Endothelial cell of umbilical vein (primary cell): Measurements from ENCODE around the gene PRELID3B.

ENCODE experiments used
- CTCF ChIP-seq, 2 donors: IDR thresholded peaks; 1 replicate in 1 of 2; 2 replicates in 1 of 2; pipeline ENCODE4 v1.5.1; 2011; ENCODE audit warnings: low read length in 2 of 2, mild to moderate bottlenecking in 2 of 2, moderate library complexity in 2 of 2, control low read depth in 1 of 2, inconsistent platforms in 1 of 2, low read depth in 1 of 2; ENCODE audit not compliant: insufficient read depth in 1 of 2; ENCODE audit errors: extremely low read depth in 1 of 2
- EZH2 ChIP-seq: IDR thresholded peaks from 2 replicates; pipeline ENCODE4 v1.6.1; 2012; ENCODE audit warnings: borderline replicate concordance, low read depth, mild to moderate bottlenecking, moderate library complexity, low read length, inconsistent platforms; ENCODE audit not compliant: severe bottlenecking
- GATA2 ChIP-seq: IDR thresholded peaks from 2 replicates; pipeline ENCODE4 v1.7.0; 2011; ENCODE audit warnings: low read depth, mild to moderate bottlenecking, moderate library complexity, mixed read lengths, low read length; ENCODE audit not compliant: insufficient read length, insufficient read depth
- JUN ChIP-seq: IDR thresholded peaks from 2 replicates; pipeline ENCODE4 v1.6.1; 2011; ENCODE audit warnings: borderline replicate concordance, low read depth; ENCODE audit not compliant: insufficient read length, insufficient read depth
- MAX ChIP-seq: IDR thresholded peaks from 2 replicates; pipeline ENCODE4 v1.6.1; 2011; ENCODE audit not compliant: insufficient read depth, insufficient read length
- MYC ChIP-seq: IDR thresholded peaks from one replicate; pipeline ENCODE4 v1.6.1; 2011; ENCODE audit warnings: mild to moderate bottlenecking, low read depth, low read length
- POLR2A ChIP-seq: IDR thresholded peaks from 2 replicates; pipeline ENCODE4 v1.6.1; 2012; ENCODE audit warnings: low read depth, mild to moderate bottlenecking, control low read depth, low read length
- POLR2AphosphoS5 ChIP-seq: IDR thresholded peaks from 2 replicates; pipeline ENCODE4 v1.6.1; 2012; ENCODE audit warnings: low read depth, mild to moderate bottlenecking, control low read depth, low read length, moderate library complexity; ENCODE audit not compliant: insufficient read depth

GRCh38 chr20:59035381-59035780 is 7.2 kb downstream of the PRELID3B start:
- TF ChIP-seq CTCF (IDR thresholded peaks at IDR 0.05; ENCODE audit: extremely low read depth in 1 of 2, insufficient read depth in 1 of 2, low read depth in 1 of 2, low read length in 2 of 2) (no peak), POLR2A (no peak), MYC (no peak), EZH2 (no peak), MAX (no peak), POLR2AphosphoS5 (no peak), GATA2 (no peak), JUN (no peak)
